ENCODE data around the gene OR13J1.

- no peak for TF ChIP-seq EP300 (IDR thresholded peaks at IDR 0.05)
- no peak for TF ChIP-seq CTCF (IDR thresholded peaks at IDR 0.05)
Observed at GRCh38 chr9:35836595-35836994, 33.6 kb downstream of the OR13J1 start.
